OCI-LY7 (cell line): ENCODE measurements around the gene RDH5. TPM values are rescaled to one million over a fixed set of nuclear protein-coding genes. Genes with fewer than 3 reads are reported as not detected.
A peak's percentile ranks its signal among the peaks of the same experiment; 100 is the strongest.

ENCODE experiments used
- BruUV-seq: library from RNA; stranded (reverse); fragments of 400-500 nt; replicated peaks from 2 replicates; lab custom pipeline; 2021; lab: Mats Ljungman, UMichigan
- CTCF ChIA-PET: fragments of 300-600 bp; sonication (Branson Sonifier 250); formaldehyde crosslinking; loops from one replicate; lab custom pipeline; 2022; ENCODE audit warnings: antibody characterized with exemption; ENCODE audit not compliant: unreplicated experiment; lab: Charles Lee
- POLR2A ChIA-PET: fragments of 300-600 bp; sonication (Branson Sonifier 250); formaldehyde crosslinking; loops from one replicate; lab custom pipeline; 2022; ENCODE audit warnings: antibody characterized with exemption; lab: Charles Lee
- DNase-seq: peaks from one replicate; pipeline ENCODE4 v3.0.0-alpha.2; 2015; ENCODE audit warnings: low spot score
- H2AFZ ChIP-seq: fragments of 200-600 bp; sonication (generic), shearing (Covaris generic); 2 replicates; pipeline ENCODE4 v1.6.1; 2014; ENCODE audit warnings: mild to moderate bottlenecking, antibody characterized with exemption, low read length, moderate library complexity
- H3K27ac ChIP-seq: fragments of 200-600 bp; sonication (generic); 2 replicates; pipeline ENCODE4 v1.5.1; 2014; ENCODE audit warnings: mixed run types, low read depth, mild to moderate bottlenecking, moderate library complexity, low read length, inconsistent platforms; ENCODE audit not compliant: poor library complexity, severe bottlenecking
- H3K36me3 ChIP-seq: fragments of 200-600 bp; sonication (generic); 2 replicates; pipeline ENCODE4 v1.6.1; 2014; ENCODE audit warnings: mild to moderate bottlenecking, antibody characterized with exemption, low read length, moderate library complexity, mixed read lengths; ENCODE audit not compliant: insufficient read depth
- H3K4me1 ChIP-seq: fragments of 200-600 bp; sonication (generic); 2 replicates; pipeline ENCODE4 v1.5.1; 2014; ENCODE audit warnings: mild to moderate bottlenecking, low read length; ENCODE audit not compliant: insufficient read depth, poor library complexity, severe bottlenecking
- H3K4me2 ChIP-seq: fragments of 200-600 bp; sonication (generic); 2 replicates; pipeline ENCODE4 v1.6.1; 2014; ENCODE audit warnings: mild to moderate bottlenecking, low read length
- H3K4me3 ChIP-seq: fragments of 200-600 bp; sonication (generic); 2 replicates; pipeline ENCODE4 v1.5.1; 2014; ENCODE audit warnings: mild to moderate bottlenecking, low read depth, low read length; ENCODE audit not compliant: poor library complexity, severe bottlenecking
- H3K79me2 ChIP-seq: fragments of 200-600 bp; sonication (generic); 2 replicates; pipeline ENCODE4 v1.6.1; 2016; ENCODE audit warnings: low read depth, mild to moderate bottlenecking, low read length, moderate library complexity, mixed read lengths; ENCODE audit not compliant: insufficient read depth
- H3K9me2 ChIP-seq: fragments of 200-600 bp; sonication (generic); 2 replicates; pipeline ENCODE4 v1.6.1; 2016; ENCODE audit warnings: mild to moderate bottlenecking, low read length, mixed read lengths; ENCODE audit not compliant: insufficient read depth
- H3K9me3 ChIP-seq: fragments of 200-600 bp; sonication (generic); 2 replicates; pipeline ENCODE4 v1.6.1; 2014; ENCODE audit warnings: mild to moderate bottlenecking, mixed run types, low read length, mixed read lengths
- H4K20me1 ChIP-seq: fragments of 200-600 bp; sonication (generic); 2 replicates; pipeline ENCODE4 v1.6.1; 2014; ENCODE audit warnings: mild to moderate bottlenecking, antibody characterized with exemption, low read length, moderate library complexity, mixed read lengths; ENCODE audit not compliant: insufficient read depth
- EZH2phosphoT487 ChIP-seq: fragments of 200-600 bp; sonication (generic); IDR thresholded peaks from 2 replicates; pipeline ENCODE4 v1.6.1; 2018; ENCODE audit warnings: low read depth, borderline replicate concordance, mild to moderate bottlenecking, mixed run types, antibody characterized with exemption, low read length, moderate library complexity, mixed read lengths
- intact Hi-C: fragments of 100-400 bp; cut with micrococcal nuclease; formaldehyde crosslinking; loops from one replicate; pipeline ENCODE4 v1.10.0; 2022; ENCODE audit not compliant: unreplicated experiment
- total RNA-seq, 2 experiments: library from RNA; depleted of rRNA in 1 of 2; stranded (reverse); fragments of >200 nt in 1 of 2; shearing (Covaris generic) in 1 of 2; gene quantifications; 2 replicates each; pipeline ENCODE4 v1.2.3, GENCODE V29; 2014 to 2022
- TF ChIP-seq, protein P1 (sequence below): fragments of 200-600 bp; sonication (generic); conservative IDR thresholded peaks from 2 replicates; pipeline ENCODE4 v1.5.1; 2014; ENCODE audit warnings: mild to moderate bottlenecking, antibody characterized with exemption, low read length, moderate library complexity, mixed read lengths

The RDH5 gene
- total RNA-seq, 2 experiments from 2014 or later = 6.2 to 20.1 TPM

- no TSS peak for BruUV-seq
- POLR2A ChIA-PET = interaction anchor here (0.6 to 3.7 kb wide), 7 partner anchors 8 to 298 kb away, joined by 3 to 12 read pairs (median 4); partner anchors contain the start of genes ORMDL2, PYM1 and SARNP
- intact Hi-C loops = no loop called here
- Histone ChIP-seq H3K4me2 (peak overlapping the region; percentile 100), H3K27ac (peak overlapping the region; percentile 43), H3K36me3 (peaks cover 40% of the 10 kb centered on the region; the same call in 1 of the 2 replicates), H4K20me1 (peaks cover 17% of the 10 kb centered on the region; the same call in 1 of the 2 replicates), H3K79me2 (peaks cover 18% of the 10 kb centered on the region; the same call in 1 of the 2 replicates), H3K4me3 (peak overlapping the region; percentile 91), H3K9me2 (no peaks in the 10 kb centered on the region), H3K4me1 (peaks cover 40% of the 10 kb centered on the region), H3K9me3 (no peaks in the 10 kb centered on the region), H2AFZ (no peak overlapping the region)
- no peak for DNase-seq
- CTCF ChIA-PET = no interaction called here
- no peak for TF ChIP-seq EZH2phosphoT487
Observed at GRCh38 chr12:55746174-55746912, 26.1 kb downstream of the RDH5 start.

DNA sequence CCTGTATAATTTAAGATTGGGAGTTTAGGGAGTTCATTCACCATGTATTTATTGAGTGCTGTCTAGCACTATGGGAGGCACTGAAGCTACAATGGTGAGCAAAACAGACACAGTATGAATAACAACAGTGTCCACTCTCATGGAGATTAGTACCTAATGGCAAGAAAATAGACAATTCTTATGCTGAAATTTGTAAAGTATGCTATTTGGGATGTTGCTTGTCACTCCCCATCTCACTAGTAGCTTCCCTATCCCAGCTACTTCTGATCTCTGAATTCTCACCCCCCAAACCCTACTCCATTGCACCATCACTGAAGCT, 26.7 kb downstream of the RDH5 start:
- intact Hi-C loops = no loop called here
- Histone ChIP-seq H3K79me2 (peaks cover 18% of the 10 kb centered on the region; the same call in 1 of the 2 replicates), H3K27ac (peak overlapping the region; percentile 43), H3K4me1 (peaks cover 39% of the 10 kb centered on the region), H3K4me3 (no peak overlapping the region), H3K9me3 (no peaks in the 10 kb centered on the region), H3K36me3 (peaks cover 46% of the 10 kb centered on the region; the same call in 1 of the 2 replicates), H2AFZ (no peak overlapping the region), H4K20me1 (peaks cover 17% of the 10 kb centered on the region; the same call in 1 of the 2 replicates), H3K9me2 (no peaks in the 10 kb centered on the region), H3K4me2 (0 out of 2 replicates have a peak overlapping the region, but pooled peaks have one; percentile 100)
- CTCF ChIA-PET = interaction anchor here (0.5 kb wide), 1 partner anchor 76 kb away, joined by 4 read pairs; no protein-coding TSS in a partner anchor
- POLR2A ChIA-PET = interaction anchor here (0.7 to 2.0 kb wide), 8 partner anchors 9 to 298 kb away, joined by 3 to 8 read pairs (median 4); partner anchors contain the start of genes ORMDL2 and SARNP
- no TSS peak for BruUV-seq
- no peak for TF ChIP-seq EZH2phosphoT487
- TF ChIP-seq, protein P1, sequence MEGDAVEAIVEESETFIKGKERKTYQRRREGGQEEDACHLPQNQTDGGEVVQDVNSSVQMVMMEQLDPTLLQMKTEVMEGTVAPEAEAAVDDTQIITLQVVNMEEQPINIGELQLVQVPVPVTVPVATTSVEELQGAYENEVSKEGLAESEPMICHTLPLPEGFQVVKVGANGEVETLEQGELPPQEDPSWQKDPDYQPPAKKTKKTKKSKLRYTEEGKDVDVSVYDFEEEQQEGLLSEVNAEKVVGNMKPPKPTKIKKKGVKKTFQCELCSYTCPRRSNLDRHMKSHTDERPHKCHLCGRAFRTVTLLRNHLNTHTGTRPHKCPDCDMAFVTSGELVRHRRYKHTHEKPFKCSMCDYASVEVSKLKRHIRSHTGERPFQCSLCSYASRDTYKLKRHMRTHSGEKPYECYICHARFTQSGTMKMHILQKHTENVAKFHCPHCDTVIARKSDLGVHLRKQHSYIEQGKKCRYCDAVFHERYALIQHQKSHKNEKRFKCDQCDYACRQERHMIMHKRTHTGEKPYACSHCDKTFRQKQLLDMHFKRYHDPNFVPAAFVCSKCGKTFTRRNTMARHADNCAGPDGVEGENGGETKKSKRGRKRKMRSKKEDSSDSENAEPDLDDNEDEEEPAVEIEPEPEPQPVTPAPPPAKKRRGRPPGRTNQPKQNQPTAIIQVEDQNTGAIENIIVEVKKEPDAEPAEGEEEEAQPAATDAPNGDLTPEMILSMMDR = no peak
- DNase-seq = no peak

DNA sequence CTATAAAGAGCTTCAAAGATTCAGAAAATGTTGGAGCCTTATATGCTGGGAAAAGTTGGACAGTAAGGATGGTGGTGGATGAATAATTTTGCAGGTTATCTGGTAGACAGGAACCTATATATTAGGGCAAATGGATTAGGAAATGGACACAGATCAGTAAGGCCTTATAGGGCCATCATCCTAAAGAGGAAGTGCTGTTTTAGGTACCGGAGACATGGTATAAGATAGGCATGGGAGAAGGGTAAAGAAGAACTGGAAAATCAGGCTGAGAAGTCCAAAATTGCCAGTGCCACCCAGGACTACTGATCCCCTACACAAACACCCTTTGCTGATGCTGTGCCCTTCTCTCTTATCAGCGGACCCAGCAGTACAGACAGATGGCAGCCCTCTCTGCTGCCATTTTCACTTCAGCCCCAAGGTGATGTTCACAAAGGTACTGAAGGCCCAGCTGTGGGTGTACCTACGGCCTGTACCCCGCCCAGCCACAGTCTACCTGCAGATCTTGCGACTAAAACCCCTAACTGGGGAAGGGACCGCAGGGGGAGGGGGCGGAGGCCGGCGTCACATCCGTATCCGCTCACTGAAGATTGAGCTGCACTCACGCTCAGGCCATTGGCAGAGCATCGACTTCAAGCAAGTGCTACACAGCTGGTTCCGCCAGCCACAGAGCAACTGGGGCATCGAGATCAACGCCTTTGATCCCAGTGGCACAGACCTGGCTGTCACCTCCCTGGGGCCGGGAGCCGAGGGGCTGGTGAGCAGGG, 28.2 kb downstream of the RDH5 start:
- Histone ChIP-seq H3K9me3 (no peaks in the 10 kb centered on the region), H3K27ac (no peak overlapping the region), H3K36me3 (peaks cover 61% of the 10 kb centered on the region), H2AFZ (no peak overlapping the region), H3K4me3 (no peak overlapping the region), H4K20me1 (peaks cover 17% of the 10 kb centered on the region; the same call in 1 of the 2 replicates), H3K4me2 (no peak overlapping the region), H3K4me1 (peaks cover 30% of the 10 kb centered on the region), H3K79me2 (peaks cover 18% of the 10 kb centered on the region; the same call in 1 of the 2 replicates), H3K9me2 (no peaks in the 10 kb centered on the region)
- TF ChIP-seq, protein P1 = no peak
- TF ChIP-seq EZH2phosphoT487 = no peak
- intact Hi-C loops = no loop called here
- no peak for DNase-seq
- POLR2A ChIA-PET = interaction anchor here (0.8 to 1.5 kb wide), 5 partner anchors 24 to 78 kb away, joined by 3 to 5 read pairs (median 4); no protein-coding TSS in a partner anchor
- no TSS peak for BruUV-seq
- CTCF ChIA-PET = no interaction called here
